ENCODE measurements around the gene ATP6V0B. TPM values are rescaled to one million over a fixed set of nuclear protein-coding genes. Genes with fewer than 3 reads are reported as not detected.

The ATP6V0B gene
- total RNA-seq, 2 donors from 2014 or later = 166 to 182 TPM

GRCh38 chr1:44014365-44015104 is 39.8 kb downstream of the ATP6V0B start:
- ATAC-seq (peak; percentile 90), DNase-seq (peak in 1 of 2 donors; percentile 67)
- intact Hi-C loops (cut with DNase I, micrococcal nuclease) = no loop called here

- ATAC-seq = peak; percentile 37
- intact Hi-C loops (cut with DNase I, micrococcal nuclease) = no loop called here
- no peak for DNase-seq
Measured at GRCh38 chr1:44015206-44015605, 40.4 kb downstream of the ATP6V0B start.

GRCh38 chr1:44016041-44016889 is 41.5 kb downstream of the ATP6V0B start:
- intact Hi-C loops (cut with DNase I, micrococcal nuclease) = no loop called here
- no peak for ATAC-seq
- DNase-seq = no peak

GRCh38 chr1:44016890-44017400 is 42.2 kb downstream of the ATP6V0B start:
- DNase-seq (no peak), ATAC-seq (no peak)
- intact Hi-C loops (cut with DNase I, micrococcal nuclease) = no loop called here

- DNase-seq (no peak), ATAC-seq (no peak)
- intact Hi-C loops (cut with DNase I, micrococcal nuclease) = no loop called here
Measured at GRCh38 chr1:44019466-44019948, 44.7 kb downstream of the ATP6V0B start.

- ATAC-seq = no peak
- intact Hi-C loops (cut with DNase I, micrococcal nuclease) = no loop called here
Measured at GRCh38 chr1:44020464-44020863, 45.7 kb downstream of the ATP6V0B start.

GRCh38 chr1:44021156-44021555 is 46.4 kb downstream of the ATP6V0B start:
- intact Hi-C loops (cut with DNase I, micrococcal nuclease) = no loop called here
- ATAC-seq = no peak
- DNase-seq = no peak

More at GRCh38 chr1:44020464-44020863, 45.7 kb downstream of the ATP6V0B start:
- DNase-seq = no peak

GRCh38 chr1:44021581-44022321 is 47.0 kb downstream of the ATP6V0B start:
- ATAC-seq (no peak), DNase-seq (no peak)
- intact Hi-C loops (cut with DNase I, micrococcal nuclease) = no loop called here

GRCh38 chr1:44024031-44024902 is 49.5 kb downstream of the ATP6V0B start:
- intact Hi-C loops (cut with DNase I, micrococcal nuclease) = no loop called here
- DNase-seq (peak in 1 of 2 donors; percentile 7), ATAC-seq (no peak)

- intact Hi-C loops (cut with DNase I, micrococcal nuclease) = no loop called here
- DNase-seq = no peak
- ATAC-seq = no peak
Measured at GRCh38 chr1:44024903-44025525, 50.3 kb downstream of the ATP6V0B start.

- DNase-seq (peak; percentile 73 to 87), ATAC-seq (peak; percentile 56)
- intact Hi-C loops (cut with DNase I, micrococcal nuclease) = no loop called here
Measured at GRCh38 chr1:44025816-44026215, 51.1 kb downstream of the ATP6V0B start.

GRCh38 chr1:44027320-44027719 is 52.6 kb downstream of the ATP6V0B start:
- intact Hi-C loops (cut with DNase I, micrococcal nuclease) = no loop called here

More at GRCh38 chr1:44027320-44027719, 52.6 kb downstream of the ATP6V0B start:
- no peak for DNase-seq
- ATAC-seq = no peak

Other genes starting within 250 kb of the ATP6V0B start
- 10 to 100 TPM in 1 of 2 donors, 1 to 10 TPM in 1; 5.3 to 11.1 TPM for gene ARTN, start 41.2 kb upstream of the ATP6V0B start, total RNA-seq
- gene IPO13, start 28.0 kb upstream of the ATP6V0B start, total RNA-seq = 10 to 100 TPM; 19.2 to 27.4 TPM
- gene DPH2, start 5.0 kb upstream of the ATP6V0B start, total RNA-seq = 10 to 100 TPM; 17.8 to 24.7 TPM
- 10 to 100 TPM; 22.7 to 28.6 TPM for gene B4GALT2, start 4.2 kb downstream of the ATP6V0B start, total RNA-seq
- 10 to 100 TPM; 22.4 to 22.6 TPM for gene CCDC24, start 16.6 kb downstream of the ATP6V0B start, total RNA-seq
- gene SLC6A9, start 56.5 kb downstream of the ATP6V0B start, total RNA-seq = 10 to 100 TPM; 35.3 to 42.3 TPM
- gene KLF17, start 143.9 kb downstream of the ATP6V0B start, total RNA-seq = under 1 TPM in 1 of 2 donors, not detected in 1; 0.11 TPM
- gene KLF18, start 166.7 kb downstream of the ATP6V0B start, total RNA-seq = not detected
- gene DMAP1, start 238.5 kb downstream of the ATP6V0B start, total RNA-seq = 10 to 100 TPM; 39.0 to 44.4 TPM